Stimulated activated CD4-positive, alpha-beta T cell treated with anti-CD3 and anti-CD28 coated beads, Interleukin-1b, Interleukin-23, amount 100 ng/mL, for 48 hours (primary cell): Measurements from ENCODE around the gene OSR1.
"Not testable (repeated sequence)": the region's sequence is repeated elsewhere in the genome, so short reads cannot be mapped to it uniquely, and the experiment has no call there.

Experiments
- DNase-seq: peaks from one replicate; pipeline ENCODE4 v3.0.0-alpha.2; 2020

OSR1 gene

DNA sequence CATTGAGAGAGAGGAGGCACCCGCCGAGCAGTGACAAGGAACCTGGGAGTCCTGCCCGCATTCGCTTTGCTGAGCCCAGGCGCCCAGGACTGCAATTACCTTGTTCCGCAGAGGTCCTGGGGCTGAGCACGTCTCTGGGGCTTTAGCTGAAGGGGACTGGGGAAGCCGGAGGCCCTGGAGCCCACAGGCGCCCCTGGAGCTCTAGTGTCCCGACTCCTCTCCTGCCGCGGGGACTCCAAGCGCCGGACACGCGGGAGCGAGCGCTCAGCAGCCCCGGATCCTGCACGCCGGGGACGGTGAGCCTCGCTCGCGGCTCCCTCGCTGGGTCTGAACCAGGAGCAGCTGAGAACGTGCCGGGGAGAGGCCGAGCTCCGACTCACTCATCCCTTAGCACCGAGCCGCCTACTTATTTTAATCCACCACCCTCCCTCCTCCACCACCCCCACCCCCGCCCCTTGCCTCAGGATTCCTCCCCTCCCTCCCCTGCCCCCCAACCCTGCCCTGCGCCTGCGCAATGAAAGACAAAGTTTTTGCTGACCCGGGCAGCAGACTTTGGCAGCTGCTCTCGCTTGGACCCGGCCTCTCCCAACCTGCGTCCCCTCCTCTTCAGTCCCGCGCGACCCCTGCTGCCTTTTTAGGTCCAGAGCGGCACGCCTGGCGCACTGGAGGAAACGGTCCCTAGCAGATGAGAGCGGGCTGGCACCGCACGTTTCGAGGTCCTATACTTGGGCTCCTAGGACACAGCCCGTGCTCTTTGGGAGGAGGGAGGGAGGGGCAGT, at the start of gene OSR1:
Gene OSR1 (minus strand): TSS at position 382 of the 779 bp plus-strand sequence. CDS start 4,818 bp downstream, outside the sequence.
- no peak for DNase-seq

DNA sequence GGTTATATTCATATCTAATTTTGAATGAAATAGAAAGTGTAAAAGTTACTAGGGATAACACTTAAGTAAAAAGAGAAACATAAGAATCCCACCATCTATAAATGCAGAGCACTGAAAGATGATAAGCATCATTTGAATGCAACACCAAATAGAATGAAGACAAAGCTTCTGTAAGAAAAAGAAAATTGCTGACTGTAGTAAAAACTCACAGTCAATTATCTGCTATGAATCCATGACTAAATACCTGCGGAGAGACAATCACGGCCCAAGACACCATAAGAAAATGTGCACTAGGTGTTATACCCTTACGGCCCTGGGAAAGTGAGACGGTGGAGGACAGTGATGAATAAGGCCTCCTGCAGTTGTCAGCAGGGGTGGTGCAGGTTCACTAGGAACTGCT, 45.4 kb upstream of the OSR1 start:
- DNase-seq: no peak

DNA sequence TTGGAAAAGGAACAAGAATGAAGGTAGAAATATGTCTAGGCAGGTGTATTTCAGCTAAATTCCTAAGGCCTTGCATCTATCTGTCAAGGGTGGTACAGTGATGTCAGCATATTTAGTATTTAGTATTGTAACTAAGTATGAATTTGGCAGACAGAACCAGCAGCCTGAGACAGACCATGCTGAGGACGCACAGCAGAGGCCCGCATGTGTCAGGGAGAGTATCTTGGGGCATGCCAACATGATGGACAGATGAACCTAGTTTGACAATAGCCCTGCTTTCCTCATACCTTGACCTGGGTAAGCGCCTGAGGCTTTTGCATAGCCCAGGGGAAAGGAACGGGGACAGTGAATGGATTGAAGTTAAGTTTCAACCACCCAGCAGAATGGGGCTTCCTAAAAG, 33.8 kb upstream of the OSR1 start:
- DNase-seq: no peak

DNA sequence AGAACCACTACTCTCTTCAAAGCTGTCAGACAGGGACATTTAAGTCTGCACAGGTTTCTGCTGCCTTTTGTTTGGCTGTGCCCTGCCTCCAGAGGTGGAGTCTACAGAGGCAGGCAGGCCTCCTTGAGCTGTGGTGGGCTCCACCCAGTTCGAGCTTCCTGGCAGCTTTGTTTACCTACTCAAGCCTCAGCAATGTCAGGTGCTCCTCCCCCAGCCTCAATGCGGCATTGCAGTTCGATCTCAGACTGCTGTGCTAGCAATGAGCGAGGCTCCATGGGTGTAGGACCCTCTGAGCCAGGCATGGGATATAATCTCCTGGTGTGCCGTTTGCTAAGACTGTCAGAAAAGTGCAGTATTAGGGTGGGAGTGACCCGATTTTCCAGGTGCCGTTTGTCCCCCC, 31.0 kb upstream of the OSR1 start:
- DNase-seq: not testable (repeated sequence)

DNA sequence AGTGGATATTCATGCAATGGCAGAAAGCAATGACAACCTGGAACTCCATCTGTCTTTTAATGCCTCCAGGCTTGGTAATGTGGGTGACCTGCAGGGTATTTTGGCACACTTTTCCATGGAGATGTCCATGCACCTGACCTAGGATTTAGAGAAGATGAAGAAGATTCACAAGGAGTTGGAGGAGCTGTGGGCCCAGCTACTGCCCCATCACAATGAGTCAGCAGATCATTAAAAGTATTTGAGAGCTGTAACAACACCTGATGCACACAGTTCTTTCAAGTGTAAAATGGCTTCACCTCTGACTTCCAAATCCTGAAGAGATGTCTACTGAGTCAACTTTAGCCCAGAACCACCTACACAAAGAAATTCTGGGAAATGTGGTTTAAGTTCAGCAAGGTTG, 22.1 kb upstream of the OSR1 start:
- no peak for DNase-seq

DNA sequence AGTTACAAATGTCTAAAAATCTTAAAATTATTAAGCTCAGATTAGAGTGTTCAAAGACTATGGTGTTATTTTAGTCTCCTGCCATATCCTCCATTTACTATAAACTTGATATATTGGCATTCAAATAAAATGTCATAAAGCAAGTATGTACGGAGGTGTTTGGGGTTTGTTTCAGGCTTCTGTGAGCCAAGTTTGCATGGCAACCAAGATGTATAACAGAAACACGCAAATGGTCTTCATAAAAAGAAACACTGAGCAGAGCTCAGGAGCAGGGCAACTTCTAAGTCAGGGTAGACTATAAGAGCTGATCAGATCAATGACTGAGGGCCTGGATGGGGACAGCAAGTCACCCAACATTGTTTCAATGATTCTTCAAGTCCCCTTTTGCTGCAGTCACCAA, 20.5 kb upstream of the OSR1 start:
- no peak for DNase-seq

DNA sequence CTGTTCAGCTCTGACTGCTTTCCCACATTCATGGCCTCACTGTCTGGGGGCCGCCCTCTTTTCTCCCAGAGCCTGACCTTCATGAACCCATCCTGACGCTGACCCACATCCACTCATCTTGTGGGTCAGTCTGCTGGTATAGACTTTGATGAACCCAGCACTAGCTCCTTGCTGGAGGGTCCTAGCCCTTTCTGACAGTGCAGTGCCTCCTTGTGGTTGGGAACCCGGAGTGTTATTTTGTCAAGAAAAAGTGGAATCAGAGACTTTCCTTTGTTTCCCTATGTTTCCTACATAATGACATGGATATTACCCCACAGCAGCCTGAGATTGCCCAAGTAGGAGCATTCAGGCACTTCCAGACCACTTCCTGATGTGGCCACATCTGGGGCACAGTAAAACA, 19.3 kb upstream of the OSR1 start:
- no peak for DNase-seq

DNA sequence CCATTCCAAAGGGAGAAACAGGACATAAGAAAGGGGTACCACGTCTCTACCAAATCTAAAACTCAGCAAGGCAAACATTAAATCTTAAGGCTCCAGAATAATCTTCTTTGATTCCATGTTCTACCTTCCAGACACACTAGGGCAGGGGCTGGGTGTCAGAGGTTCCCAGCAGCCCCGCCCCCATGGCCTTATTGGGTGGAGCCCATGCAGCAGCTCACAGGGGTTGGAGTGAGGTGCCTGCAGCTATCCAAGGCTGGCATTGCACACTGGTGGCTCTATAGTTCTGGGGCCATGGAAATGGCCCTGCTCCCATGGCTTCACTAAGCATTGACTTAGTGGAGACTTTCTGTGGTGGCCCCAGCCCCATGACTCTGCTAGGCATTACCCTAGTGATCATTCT, 14.9 kb upstream of the OSR1 start:
- no peak for DNase-seq

DNA sequence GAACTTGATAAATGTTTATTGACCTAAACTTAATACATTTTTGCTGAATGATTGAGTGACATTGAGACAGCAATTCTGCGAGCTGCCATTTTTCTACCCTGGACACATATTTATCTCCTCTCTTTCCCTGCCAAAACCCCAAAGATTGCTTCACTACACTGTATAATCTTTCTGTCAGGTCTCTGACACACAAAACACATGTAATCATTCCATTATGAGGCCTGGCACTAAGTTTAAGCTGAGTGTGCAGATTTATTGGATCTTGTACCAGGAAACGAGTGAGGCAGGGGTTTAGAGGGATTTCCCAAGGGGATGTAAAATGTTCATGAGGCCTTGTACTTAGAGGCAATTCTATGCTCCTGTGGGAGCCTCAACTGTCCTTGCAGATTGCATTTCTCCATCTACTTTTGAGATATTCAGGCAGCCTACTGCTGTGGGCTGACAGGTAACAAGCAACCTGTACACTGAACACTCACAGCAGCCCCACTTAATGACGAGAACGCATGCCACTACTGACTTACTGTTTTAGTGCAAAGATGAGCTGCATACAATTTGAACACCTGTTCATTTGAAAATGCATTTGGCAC, 13.7 kb upstream of the OSR1 start:
- no peak for DNase-seq

DNA sequence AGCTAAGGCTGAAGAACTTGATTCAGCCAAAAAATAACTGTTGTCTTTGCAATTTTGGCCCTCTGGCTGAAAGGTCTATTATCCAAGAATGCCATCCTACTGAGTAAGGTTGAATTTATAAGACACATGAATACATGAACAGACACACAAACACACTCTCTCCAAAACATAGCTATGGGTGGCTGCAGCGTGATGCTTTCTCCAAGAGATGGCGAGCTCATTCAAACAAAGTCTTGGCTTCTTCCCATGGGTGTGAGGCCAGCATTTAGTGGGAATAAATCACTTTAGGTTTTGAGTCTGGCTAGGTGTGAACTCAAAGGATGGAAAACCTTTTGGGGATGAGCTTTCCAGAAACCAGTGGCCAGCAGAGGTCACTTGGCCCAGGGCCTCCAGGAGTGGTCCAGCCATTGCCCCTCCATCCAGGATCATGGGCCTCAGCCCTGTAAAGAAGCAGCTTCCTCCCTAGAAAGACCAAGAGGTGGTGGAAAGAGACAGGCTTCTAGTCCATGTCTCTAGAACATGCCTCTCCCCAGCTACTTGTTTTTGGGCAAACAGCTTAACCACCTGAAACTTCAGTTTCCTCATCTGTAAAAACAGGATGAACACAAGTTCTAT, 11.0 kb upstream of the OSR1 start:
- DNase-seq: no peak

DNA sequence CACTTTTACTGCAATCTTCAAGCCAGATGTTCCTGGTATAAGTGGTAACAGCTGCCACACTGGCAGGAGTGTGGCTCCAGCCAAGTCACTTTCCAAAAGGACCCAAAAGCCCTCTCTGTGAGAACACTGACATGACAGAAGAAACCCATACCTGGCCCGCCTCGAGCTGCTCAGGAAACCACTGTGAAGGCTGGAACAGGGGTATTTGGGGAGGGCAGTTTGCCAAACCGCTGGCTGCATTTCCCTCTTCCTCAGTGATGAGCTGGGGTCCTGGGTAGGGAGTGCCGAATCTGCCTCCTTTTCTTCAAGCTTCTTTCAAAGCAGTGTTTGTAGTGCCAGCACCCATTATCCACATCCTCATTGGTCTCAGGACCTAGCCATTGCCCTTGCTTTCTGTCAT, 10.3 kb upstream of the OSR1 start:
- no peak for DNase-seq

DNA sequence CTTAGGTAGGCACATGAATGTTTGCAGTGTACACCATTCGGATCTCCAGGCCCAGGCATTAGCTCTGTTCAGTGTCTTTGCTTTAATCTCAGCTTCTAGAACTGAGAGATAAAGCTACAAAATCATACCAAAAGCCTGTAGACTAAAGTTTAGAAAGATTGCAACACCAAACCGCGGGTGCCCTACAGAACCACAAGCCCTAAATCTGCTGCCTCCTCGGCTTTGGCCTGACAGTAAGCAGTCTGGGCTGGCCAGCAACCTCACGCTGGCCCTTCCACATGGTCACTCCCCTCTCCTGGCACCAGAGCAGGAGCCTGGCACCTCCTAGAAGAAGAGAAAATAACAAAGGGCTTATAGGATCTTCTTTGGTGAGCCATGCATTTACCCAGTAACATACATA, 8.9 kb upstream of the OSR1 start:
- DNase-seq: no peak

DNA sequence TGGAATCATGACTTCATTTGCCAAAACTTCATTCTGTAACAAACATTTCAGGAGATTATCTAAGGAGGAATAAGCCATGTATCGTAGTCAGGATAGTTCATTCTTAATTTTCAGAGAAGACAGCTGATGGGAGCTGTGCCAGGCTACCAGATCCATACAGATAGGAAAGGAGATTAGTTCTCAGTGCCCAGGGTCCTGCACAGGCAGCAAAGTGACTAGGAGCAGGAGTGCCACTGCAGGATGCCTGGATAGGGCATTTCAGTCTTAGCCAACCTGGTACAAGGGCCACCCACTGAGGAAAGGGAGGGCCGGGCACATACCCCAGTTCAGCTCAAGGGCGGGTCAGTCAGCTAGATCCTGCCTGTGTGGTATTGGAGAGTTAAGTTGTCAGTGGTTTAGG, 6.7 kb upstream of the OSR1 start:
- no peak for DNase-seq

DNA sequence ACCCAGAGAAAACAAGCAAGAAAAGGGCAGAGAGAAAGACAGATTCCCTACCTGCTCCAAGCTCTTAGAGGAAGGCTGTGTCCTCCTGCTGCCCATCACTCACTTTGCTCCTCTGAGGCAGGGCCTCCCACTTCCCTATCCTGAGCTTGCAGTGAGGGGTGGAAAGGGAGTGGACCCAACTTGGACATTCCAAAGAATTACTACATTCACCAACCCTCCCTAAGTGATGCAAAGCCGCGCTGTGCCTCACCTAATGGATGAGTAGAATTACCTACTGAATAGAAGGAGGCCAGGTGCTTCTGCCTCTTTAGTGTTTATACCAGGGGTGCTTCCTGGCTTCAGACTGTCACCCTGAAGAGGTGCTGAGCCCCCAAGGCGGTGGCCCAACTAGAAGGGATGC, 5.6 kb upstream of the OSR1 start:
- no peak for DNase-seq

DNA sequence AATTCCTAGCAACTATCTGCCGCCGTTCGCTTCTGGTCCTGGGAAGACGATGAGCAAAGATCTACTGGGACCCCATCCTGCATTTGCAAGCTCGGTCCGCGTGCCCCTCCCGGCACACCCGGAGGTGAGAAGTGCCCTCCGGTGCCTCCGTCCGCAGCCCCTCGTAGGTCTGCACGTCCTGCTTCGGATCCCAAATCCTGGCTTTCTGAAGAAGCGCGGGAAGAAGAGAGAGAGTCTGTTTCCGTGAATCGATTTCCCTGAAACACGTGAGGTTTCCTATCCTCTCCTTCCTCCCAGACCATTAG, 5.0 kb upstream of the OSR1 start:
- DNase-seq: no peak

DNA sequence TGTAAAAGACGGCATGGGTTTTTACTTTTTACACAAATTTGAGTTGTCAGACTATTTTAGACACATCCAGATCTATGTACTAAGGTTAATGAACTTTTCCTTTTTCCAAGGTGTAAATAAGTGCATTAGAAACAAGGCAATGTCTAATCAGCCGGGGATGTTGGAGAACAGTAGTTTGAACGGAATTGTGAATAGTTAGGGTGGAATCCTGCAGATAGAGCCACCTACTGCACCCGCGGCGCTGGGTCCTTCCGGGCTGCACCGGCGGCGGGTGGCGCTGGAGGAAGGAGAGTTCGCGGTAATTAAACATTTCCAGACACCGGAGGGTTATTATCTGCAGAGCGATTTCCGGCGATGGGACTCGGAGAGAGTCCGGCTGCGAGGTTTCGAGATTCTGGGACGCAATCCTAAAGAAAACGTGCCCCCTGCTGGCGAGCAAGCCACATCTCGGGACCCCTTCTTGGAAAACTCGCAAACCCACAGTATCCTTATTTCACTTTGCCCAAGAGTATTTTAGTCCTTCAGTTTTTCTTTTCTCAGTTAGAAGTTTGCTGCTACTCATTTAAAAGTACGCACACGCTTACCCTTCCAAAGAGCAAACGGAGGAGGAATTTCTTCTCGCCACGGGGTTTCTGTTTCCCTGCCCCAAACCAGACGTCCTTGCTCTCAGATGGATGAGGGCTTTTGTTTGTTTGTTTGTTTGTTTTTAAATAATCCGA, 4.5 kb upstream of the OSR1 start:
- no peak for DNase-seq

DNA sequence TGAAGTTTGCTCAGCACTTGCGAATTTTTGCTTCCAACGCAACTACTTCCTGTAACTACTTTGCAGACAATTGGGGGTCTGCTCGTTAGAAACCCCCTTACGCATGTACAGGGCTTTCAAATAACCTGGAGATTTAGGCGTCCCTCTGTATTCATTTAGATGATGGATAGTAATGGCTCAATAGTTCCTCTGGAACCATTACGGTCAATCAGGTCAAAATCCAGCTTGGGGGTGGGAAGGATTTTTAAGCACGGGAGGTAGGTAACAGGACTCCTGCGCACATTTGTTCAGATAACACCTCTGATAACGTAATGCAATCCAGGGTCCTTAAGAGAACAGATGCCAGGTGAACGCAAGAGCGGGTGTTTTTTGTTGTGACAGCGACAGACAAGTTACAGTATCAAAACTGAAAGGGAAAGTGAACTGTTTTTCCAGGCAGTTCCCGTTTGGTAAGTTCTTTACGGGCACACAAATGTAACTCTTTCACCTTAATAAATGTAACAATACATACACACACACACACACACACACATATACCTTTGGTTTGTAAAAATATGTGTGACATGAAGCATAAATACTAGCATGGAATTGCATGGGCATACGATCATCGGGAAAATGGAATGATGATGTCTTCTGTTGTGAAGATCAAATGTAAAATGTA, 3.8 kb upstream of the OSR1 start:
- no peak for DNase-seq

DNA sequence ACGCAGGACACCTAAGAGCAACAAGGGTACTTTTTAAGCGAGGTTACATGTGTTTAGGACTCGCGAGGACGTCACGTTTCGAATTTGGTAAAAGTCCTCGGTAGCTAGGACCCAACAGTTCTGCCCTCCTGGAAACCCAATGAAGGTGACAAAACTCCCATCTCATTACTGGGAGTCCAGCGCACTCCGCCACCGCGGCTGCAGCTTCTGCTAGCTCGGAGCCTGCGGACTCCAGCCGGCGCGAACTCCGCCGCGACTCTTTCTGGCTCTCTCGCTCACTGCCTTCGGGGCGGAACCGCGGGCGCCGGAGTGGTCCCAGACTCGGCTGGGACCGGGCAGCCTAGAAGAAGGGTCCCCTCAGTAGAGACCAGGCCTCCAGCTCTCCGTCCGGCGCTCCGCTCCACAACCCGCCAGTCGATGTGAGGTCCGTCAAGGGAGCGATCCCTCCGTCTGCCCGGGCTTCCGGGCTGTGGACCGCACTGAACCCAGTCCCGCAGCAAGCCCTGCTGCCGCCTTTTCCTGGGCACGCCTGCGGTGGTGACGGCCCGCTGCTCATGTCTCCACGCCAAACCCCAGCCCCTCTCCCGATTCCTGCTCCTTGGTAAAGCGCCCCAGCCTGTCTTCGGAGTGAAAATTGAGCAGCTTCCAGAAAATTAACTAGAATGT, 3.0 kb upstream of the OSR1 start:
- DNase-seq: no peak

DNA sequence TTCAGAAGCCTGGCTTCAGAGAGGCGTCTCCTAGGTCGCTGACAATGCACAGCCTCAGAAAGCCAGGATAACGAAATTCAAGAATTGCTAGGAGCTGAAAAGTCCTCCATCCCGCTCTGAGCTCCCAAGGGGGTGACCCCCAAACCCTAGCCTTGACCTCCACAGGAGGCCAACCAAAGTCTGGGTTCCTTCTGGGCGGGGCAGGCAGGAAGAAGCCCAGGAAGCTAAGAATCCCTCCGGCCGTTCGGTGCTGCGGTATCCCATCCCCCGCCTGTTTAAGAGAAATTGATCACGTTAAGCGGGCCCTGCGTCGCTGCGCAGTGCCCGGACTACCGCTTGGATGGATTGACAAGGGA, 2.5 kb upstream of the OSR1 start:
- no peak for DNase-seq

DNA sequence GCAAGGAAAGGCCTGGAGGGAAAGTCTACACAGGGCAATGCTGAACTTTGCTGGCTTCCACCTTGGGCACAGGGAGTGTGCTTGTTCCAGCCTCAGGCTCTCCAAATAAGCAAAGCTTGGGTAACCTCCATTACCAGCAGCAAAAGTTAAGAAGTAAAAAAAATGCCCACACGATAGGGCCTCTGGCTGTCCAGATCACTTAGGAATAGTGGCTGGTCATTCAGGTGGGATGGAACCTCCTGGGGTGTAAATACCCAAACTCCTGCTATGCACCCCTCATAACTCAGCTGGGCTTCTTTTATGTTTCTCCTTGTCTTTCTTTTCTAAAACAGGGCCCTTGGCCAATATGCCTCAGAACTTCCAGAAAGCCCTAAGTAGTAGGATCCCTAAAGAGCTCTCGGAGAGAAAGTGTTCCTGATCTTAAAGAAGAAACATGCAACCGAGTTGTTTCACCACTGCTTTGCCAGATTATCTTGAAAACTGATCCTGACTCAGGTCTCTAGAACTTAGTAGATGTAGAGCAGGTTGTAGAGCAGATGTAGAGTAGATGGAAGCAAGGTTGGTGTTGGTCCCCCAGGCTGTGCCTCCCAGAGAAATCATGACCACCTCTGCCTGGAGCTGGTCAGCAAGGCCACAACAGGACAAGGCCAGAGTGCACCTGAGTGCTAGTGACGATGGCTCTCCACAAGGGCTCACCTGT, 2.0 kb upstream of the OSR1 start:
- no peak for DNase-seq

DNA sequence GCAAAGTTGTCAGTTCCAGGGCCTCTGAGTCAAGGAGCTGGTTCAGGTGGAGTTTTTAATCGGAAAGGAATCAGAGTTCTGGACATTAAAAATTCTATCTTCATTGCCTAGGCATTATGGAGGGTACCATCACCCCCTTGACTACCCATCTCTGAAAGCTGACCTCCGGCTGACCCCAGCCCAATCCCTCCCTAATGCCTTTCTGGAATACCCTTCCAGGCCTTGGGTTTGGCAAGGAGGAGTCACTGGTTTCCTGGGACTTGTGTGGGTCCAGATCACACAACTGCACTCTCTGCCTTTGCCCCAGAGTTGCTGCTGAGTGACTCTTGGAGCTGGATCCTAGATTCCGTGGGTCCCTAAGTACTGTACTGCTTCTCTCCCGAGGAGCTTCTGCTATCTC, 1.0 kb upstream of the OSR1 start:
- DNase-seq: no peak

DNA sequence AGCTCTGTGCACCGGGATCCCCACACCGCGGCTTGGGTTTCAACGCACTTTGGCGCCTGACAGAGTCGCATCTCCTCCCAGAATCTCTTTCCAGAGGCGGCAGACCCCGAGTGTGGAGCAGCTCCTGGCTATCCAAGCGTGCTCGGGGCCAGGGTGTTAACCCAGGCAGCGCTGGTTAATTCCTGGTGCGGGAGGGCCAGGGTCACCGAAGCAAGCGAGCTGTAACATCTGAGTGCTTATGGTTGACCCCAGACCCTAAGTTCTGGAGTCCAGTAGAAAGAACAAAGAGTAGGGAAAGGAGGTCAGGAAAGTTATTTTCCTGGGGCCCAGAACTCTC, 566 bp upstream of the OSR1 start:
- DNase-seq: no peak
